ENCODE measurements around the gene ZNF562. TPM values are rescaled to one million over a fixed set of nuclear protein-coding genes. Genes with fewer than 3 reads are reported as not detected.

Gene ZNF562
- total RNA-seq (2022; extraction: Qiagen RNA extraction) = 4.9 to 6.9 TPM (median 6.2 TPM) in 5 replicates

GRCh38 chr19:9674663-9675357 lies at the start of gene ZNF562:
TSS of gene ZNF562 (minus strand) at chr19:9675100. CDS start at chr19:9660744, 14,356 bp downstream.

GRCh38 chr19:9621156-9622037 lies 53.5 kb downstream of the ZNF562 start, which contains the start of gene ZNF561:
TSS of gene ZNF561 (minus strand) at chr19:9621232. CDS start at chr19:9619456, 1,776 bp downstream.

Other genes starting within 250 kb of the ZNF562 start
- 3.1 to 4.3 TPM (median 3.4 TPM) in 5 replicates for gene ZNF266, start 239.5 kb downstream of the ZNF562 start, total RNA-seq (2022; extraction: Qiagen RNA extraction)
- not detected in 5 replicates for gene ZNF560, start 176.5 kb downstream of the ZNF562 start, total RNA-seq (2022; extraction: Qiagen RNA extraction)
- 0.73 to 1.2 TPM (median 1.1 TPM) in 5 replicates for gene ZNF426, start 136.5 kb downstream of the ZNF562 start, total RNA-seq (2022; extraction: Qiagen RNA extraction)
- 2.8 to 3.7 TPM (median 2.9 TPM) in 5 replicates for gene ZNF121, start 90.6 kb downstream of the ZNF562 start, total RNA-seq (2022; extraction: Qiagen RNA extraction)
- gene ZNF561, start 53.9 kb downstream of the ZNF562 start, total RNA-seq (2022; extraction: Qiagen RNA extraction) = 8.3 to 10.7 TPM (median 9.6 TPM) in 5 replicates
- gene ZNF846, start 93.6 kb upstream of the ZNF562 start, total RNA-seq (2022; extraction: Qiagen RNA extraction) = 0.72 to 1.2 TPM (median 1.1 TPM) in 5 replicates
- gene FBXL12, start 144.0 kb upstream of the ZNF562 start, total RNA-seq (2022; extraction: Qiagen RNA extraction) = 12.3 to 13.9 TPM (median 12.7 TPM) in 5 replicates
- 399 to 484 TPM (median 422 TPM) in 5 replicates for gene UBL5, start 152.8 kb upstream of the ZNF562 start, total RNA-seq (2022; extraction: Qiagen RNA extraction)
- 55.0 to 80.7 TPM (median 79.5 TPM) in 5 replicates for gene PIN1, start 160.2 kb upstream of the ZNF562 start, total RNA-seq (2022; extraction: Qiagen RNA extraction)